ENCODE results near the gene TSEN54. TPM values are rescaled to one million over a fixed set of nuclear protein-coding genes. Genes with fewer than 3 reads are reported as not detected.

TSEN54 gene
- total and polyA plus RNA-seq, 4 donors, result 9.1 to 15.1 (median 12.3) TPM

DNA sequence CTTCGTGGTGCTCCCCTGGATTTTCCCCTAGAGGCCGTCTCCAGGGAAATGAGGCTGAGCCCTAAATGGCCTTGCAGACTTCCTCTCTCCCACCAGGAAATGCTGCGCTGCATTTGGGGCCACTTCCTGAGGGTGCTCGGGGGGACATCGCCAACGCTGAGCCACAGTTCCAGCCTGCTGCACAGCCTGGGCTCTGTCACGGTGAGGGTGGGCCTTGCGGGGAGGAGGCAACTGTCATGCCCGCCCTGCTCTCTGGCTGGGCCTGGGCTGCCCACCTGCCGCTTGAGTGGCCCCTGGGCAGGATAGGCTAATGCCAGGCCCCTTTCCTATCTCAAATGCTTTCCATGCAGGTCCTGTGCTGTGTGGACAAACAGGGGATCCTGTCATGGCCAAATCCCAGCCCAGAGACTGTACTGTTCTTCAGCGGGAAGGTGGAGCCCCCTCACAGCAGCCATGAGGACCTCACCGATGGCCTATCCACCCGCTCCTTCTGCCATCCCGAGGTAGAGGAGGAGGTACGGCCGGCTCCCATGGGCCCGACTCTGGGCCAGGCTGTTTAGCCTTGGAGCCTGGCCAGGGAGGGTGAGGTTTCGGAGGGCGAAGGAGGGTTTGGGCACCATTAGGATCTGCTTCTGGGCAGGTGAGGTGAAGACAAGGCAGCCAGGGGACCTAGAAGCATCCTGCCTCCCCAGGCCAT lies 25.2 kb upstream of the TSEN54 start:
- no peak overlapping the region for H3K9ac ChIP-seq (ENCODE audit: low read depth in 1 of 2, low read length in 2 of 2)

GRCh38 chr17:75491680-75492079 lies 24.6 kb upstream of the TSEN54 start:
- Histone ChIP-seq H3K9me3 (ENCODE audit: control insufficient read depth in 4 of 4, low read length in 3 of 4) (no peaks in the 10 kb centered on the region), H3K36me3 (ENCODE audit: control insufficient read depth in 4 of 4, insufficient read depth in 3 of 4, low read depth in 1 of 4, low read length in 3 of 4) (peaks cover 0 to 53% (median 17%) of the 10 kb centered on the region in 4 donors), H3K9ac (ENCODE audit: low read depth in 1 of 2, low read length in 2 of 2) (no peak overlapping the region), H3K27ac (ENCODE audit: low read depth in 1 of 2, low read length in 2 of 2) (no peak overlapping the region), H3K27me3 (ENCODE audit: control insufficient read depth in 4 of 4, insufficient read depth in 4 of 4, low read length in 3 of 4) (no peaks in the 10 kb centered on the region), H3K4me1 (ENCODE audit: control insufficient read depth in 4 of 4, insufficient read depth in 4 of 4, low read length in 3 of 4) (peaks cover 0 to 21% (median 4%) of the 10 kb centered on the region in 4 donors), H3K4me3 (ENCODE audit: low read depth in 1 of 3, low read length in 3 of 3) (no peak overlapping the region)
- 95% methylated on average over 15 of the region's 15 CpGs for WGBS
- DNase-seq (ENCODE audit: low spot score), result no peak
- TF ChIP-seq JUND (IDR thresholded peaks at IDR 0.05) (no peak), FOXA2 (IDR thresholded peaks at IDR 0.05) (no peak), ATF3 (IDR thresholded peaks at IDR 0.05) (no peak)
- TF ChIP-seq, protein P1, sequence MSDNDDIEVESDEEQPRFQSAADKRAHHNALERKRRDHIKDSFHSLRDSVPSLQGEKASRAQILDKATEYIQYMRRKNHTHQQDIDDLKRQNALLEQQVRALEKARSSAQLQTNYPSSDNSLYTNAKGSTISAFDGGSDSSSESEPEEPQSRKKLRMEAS (IDR thresholded peaks at IDR 0.05), result no peak

More for the DNA sequence above, 25.2 kb upstream of the TSEN54 start:
- WGBS, result 91% methylated on average over 19 of the region's 19 CpGs
- Histone ChIP-seq H3K4me3 (ENCODE audit: low read depth in 1 of 3, low read length in 3 of 3) (no peak overlapping the region), H3K36me3 (ENCODE audit: control insufficient read depth in 4 of 4, insufficient read depth in 3 of 4, low read depth in 1 of 4, low read length in 3 of 4) (peaks cover 0 to 47% (median 15%) of the 10 kb centered on the region in 4 donors), H3K4me1 (ENCODE audit: control insufficient read depth in 4 of 4, insufficient read depth in 4 of 4, low read length in 3 of 4) (peaks cover 0 to 22% (median 4%) of the 10 kb centered on the region in 4 donors), H3K9me3 (ENCODE audit: control insufficient read depth in 4 of 4, low read length in 3 of 4) (no peaks in the 10 kb centered on the region), H3K27ac (ENCODE audit: low read depth in 1 of 2, low read length in 2 of 2) (no peak overlapping the region), H3K27me3 (ENCODE audit: control insufficient read depth in 4 of 4, insufficient read depth in 4 of 4, low read length in 3 of 4) (no peaks in the 10 kb centered on the region)
- no peak for DNase-seq (ENCODE audit: low spot score)
- TF ChIP-seq SP1 (IDR thresholded peaks at IDR 0.05) (no peak), FOXA1 (IDR thresholded peaks at IDR 0.05) (no peak), HNF4G (IDR thresholded peaks at IDR 0.05) (no peak)

DNA sequence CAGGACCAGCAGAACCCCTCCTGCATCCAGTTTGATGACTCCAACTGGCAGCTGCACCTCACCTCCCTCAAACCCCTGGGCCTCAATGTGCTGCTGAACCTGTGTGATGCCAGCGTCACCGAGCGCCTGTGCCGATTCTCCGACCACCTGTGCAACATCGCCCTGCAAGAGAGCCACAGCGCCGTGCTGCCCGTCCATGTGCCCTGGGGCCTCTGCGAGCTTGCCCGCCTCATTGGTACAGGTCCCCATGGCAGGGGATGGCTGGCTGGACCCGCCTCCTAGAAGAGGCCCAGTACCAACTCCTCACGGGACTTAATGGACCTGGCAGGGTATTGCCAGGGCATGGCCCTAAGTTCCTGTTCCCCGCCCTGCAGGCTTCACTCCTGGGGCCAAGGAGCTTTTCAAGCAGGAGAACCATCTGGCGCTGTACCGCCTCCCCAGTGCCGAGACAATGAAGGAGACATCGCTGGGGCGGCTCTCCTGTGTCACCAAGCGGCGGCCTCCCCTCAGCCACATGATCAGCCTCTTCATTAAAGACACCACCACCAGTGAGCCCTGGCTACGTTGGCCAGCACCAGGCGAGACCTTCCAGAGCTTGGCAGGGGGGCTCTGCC lies 23.7 kb upstream of the TSEN54 start:
- WGBS, result 92% methylated on average over 23 of the region's 23 CpGs
- Histone ChIP-seq H3K4me3 (ENCODE audit: low read depth in 1 of 3, low read length in 3 of 3) (no peak overlapping the region), H3K27ac (ENCODE audit: low read depth in 1 of 2, low read length in 2 of 2) (no peak overlapping the region), H3K9me3 (ENCODE audit: control insufficient read depth in 4 of 4, low read length in 3 of 4) (no peaks in the 10 kb centered on the region), H3K36me3 (ENCODE audit: control insufficient read depth in 4 of 4, insufficient read depth in 3 of 4, low read depth in 1 of 4, low read length in 3 of 4) (peaks cover 4 to 59% (median 17%) of the 10 kb centered on the region in 4 donors), H3K9ac (ENCODE audit: low read depth in 1 of 2, low read length in 2 of 2) (no peak overlapping the region), H3K27me3 (ENCODE audit: control insufficient read depth in 4 of 4, insufficient read depth in 4 of 4, low read length in 3 of 4) (no peaks in the 10 kb centered on the region), H3K4me1 (ENCODE audit: control insufficient read depth in 4 of 4, insufficient read depth in 4 of 4, low read length in 3 of 4) (peaks cover 0 to 11% (median 4%) of the 10 kb centered on the region in 4 donors)
- no peak for DNase-seq (ENCODE audit: low spot score)
- TF ChIP-seq CTCF (IDR thresholded peaks at IDR 0.05; ENCODE audit: low read depth, low read length, missing input control), result no peak
- no peak for TF ChIP-seq RAD21 (IDR thresholded peaks at IDR 0.05)
- TF ChIP-seq, protein P2, sequence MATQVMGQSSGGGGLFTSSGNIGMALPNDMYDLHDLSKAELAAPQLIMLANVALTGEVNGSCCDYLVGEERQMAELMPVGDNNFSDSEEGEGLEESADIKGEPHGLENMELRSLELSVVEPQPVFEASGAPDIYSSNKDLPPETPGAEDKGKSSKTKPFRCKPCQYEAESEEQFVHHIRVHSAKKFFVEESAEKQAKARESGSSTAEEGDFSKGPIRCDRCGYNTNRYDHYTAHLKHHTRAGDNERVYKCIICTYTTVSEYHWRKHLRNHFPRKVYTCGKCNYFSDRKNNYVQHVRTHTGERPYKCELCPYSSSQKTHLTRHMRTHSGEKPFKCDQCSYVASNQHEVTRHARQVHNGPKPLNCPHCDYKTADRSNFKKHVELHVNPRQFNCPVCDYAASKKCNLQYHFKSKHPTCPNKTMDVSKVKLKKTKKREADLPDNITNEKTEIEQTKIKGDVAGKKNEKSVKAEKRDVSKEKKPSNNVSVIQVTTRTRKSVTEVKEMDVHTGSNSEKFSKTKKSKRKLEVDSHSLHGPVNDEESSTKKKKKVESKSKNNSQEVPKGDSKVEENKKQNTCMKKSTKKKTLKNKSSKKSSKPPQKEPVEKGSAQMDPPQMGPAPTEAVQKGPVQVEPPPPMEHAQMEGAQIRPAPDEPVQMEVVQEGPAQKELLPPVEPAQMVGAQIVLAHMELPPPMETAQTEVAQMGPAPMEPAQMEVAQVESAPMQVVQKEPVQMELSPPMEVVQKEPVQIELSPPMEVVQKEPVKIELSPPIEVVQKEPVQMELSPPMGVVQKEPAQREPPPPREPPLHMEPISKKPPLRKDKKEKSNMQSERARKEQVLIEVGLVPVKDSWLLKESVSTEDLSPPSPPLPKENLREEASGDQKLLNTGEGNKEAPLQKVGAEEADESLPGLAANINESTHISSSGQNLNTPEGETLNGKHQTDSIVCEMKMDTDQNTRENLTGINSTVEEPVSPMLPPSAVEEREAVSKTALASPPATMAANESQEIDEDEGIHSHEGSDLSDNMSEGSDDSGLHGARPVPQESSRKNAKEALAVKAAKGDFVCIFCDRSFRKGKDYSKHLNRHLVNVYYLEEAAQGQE (IDR thresholded peaks at IDR 0.05), result no peak
- TF ChIP-seq, protein P3, sequence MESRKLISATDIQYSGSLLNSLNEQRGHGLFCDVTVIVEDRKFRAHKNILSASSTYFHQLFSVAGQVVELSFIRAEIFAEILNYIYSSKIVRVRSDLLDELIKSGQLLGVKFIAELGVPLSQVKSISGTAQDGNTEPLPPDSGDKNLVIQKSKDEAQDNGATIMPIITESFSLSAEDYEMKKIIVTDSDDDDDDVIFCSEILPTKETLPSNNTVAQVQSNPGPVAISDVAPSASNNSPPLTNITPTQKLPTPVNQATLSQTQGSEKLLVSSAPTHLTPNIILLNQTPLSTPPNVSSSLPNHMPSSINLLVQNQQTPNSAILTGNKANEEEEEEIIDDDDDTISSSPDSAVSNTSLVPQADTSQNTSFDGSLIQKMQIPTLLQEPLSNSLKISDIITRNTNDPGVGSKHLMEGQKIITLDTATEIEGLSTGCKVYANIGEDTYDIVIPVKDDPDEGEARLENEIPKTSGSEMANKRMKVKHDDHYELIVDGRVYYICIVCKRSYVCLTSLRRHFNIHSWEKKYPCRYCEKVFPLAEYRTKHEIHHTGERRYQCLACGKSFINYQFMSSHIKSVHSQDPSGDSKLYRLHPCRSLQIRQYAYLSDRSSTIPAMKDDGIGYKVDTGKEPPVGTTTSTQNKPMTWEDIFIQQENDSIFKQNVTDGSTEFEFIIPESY (IDR thresholded peaks at IDR 0.05), result no peak
- no peak for TF ChIP-seq YY1 (IDR thresholded peaks at IDR 0.05)
- no peak for TF ChIP-seq RXRA (IDR thresholded peaks at IDR 0.05)
- TF ChIP-seq NR2F2 (IDR thresholded peaks at IDR 0.05), result no peak
- no peak for TF ChIP-seq TAF1 (conservative IDR thresholded peaks at IDR 0.05)
- TF ChIP-seq, protein P1 (IDR thresholded peaks at IDR 0.05), result no peak
- TF ChIP-seq FOXA1 (IDR thresholded peaks at IDR 0.05), result no peak
- no peak for TF ChIP-seq HNF4G (IDR thresholded peaks at IDR 0.05)
